Astrocyte of the spinal cord (primary cell): ENCODE results near the gene PKN3.

ENCODE experiments used
- DNase-seq: peaks from one replicate; pipeline ENCODE4 v3.0.0; 2011; ENCODE audit warnings: low read depth, low spot score
- H3K4me3 ChIP-seq: 2 replicates; pipeline ENCODE4 v1.5.1; 2011; ENCODE audit warnings: low read depth, mild to moderate bottlenecking, low read length, moderate library complexity
- in situ Hi-C: cut with HindIII; loops from 2 replicates; pipeline ENCODE4 v1.10.0; 2017; ENCODE audit warnings: low sequenced_read_pairs
- TF ChIP-seq, protein P1 (sequence below): IDR thresholded peaks from 2 replicates; pipeline ENCODE4 v1.5.1; 2012; ENCODE audit warnings: low read depth, mild to moderate bottlenecking, low read length, inconsistent platforms

The PKN3 gene

GRCh38 chr9:128669786-128670185 lies 32.5 kb upstream of the PKN3 start:
- H3K4me3 ChIP-seq, result no peak overlapping the region

GRCh38 chr9:128675382-128675781 lies 26.9 kb upstream of the PKN3 start:
- TF ChIP-seq, protein P1, sequence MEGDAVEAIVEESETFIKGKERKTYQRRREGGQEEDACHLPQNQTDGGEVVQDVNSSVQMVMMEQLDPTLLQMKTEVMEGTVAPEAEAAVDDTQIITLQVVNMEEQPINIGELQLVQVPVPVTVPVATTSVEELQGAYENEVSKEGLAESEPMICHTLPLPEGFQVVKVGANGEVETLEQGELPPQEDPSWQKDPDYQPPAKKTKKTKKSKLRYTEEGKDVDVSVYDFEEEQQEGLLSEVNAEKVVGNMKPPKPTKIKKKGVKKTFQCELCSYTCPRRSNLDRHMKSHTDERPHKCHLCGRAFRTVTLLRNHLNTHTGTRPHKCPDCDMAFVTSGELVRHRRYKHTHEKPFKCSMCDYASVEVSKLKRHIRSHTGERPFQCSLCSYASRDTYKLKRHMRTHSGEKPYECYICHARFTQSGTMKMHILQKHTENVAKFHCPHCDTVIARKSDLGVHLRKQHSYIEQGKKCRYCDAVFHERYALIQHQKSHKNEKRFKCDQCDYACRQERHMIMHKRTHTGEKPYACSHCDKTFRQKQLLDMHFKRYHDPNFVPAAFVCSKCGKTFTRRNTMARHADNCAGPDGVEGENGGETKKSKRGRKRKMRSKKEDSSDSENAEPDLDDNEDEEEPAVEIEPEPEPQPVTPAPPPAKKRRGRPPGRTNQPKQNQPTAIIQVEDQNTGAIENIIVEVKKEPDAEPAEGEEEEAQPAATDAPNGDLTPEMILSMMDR, result no peak
- DNase-seq, result no peak
- H3K4me3 ChIP-seq, result no peak overlapping the region
- in situ Hi-C loops, result no loop called here

More at GRCh38 chr9:128669786-128670185, 32.5 kb upstream of the PKN3 start:
- in situ Hi-C loops, result no loop called here
- TF ChIP-seq, protein P1, result no peak
- DNase-seq, result no peak

- in situ Hi-C loops, result no loop called here
- no peak for DNase-seq
- H3K4me3 ChIP-seq, result no peak overlapping the region
- TF ChIP-seq, protein P1, result no peak
Observed at GRCh38 chr9:128677794-128678193, 24.5 kb upstream of the PKN3 start.

DNA sequence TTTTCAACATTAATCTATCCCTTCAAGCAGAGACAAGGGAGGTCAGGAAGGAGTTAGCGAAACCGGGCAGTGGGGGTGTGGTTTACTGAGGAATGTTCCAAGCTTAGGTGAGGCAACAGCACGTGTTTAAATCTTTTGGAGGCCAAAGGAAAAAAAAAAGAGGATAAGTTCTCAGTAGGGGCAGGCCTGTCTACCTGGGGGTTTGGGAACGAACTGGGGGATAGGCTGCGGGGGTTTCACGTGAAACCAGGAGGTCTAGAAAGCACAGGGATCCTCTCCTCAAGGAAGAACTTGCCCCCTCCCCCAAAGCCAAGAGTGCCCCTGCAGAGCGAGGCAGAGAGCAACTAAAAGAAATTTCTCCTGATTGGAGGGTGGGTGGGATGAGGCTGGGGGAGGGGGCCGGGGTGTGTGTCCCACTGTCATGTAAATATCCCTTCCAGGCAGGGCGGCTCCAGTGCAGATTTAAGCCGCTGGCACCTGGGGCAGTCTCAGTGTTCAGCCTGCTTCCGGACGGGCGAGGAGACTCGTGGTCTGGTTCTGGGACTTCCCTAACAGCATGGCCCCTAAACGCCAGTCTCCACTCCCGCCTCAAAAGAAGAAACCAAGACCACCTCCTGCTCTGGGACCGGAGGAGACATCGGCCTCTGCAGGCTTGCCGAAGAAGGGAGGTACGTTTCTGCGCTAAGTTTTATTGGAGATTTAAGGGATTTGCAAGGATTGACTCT lies 18.8 kb upstream of the PKN3 start:
- in situ Hi-C loops, result no loop called here
- peak overlapping the region; percentile 67 for H3K4me3 ChIP-seq
- TF ChIP-seq, protein P1, result no peak
- peak; percentile 22 for DNase-seq

DNA sequence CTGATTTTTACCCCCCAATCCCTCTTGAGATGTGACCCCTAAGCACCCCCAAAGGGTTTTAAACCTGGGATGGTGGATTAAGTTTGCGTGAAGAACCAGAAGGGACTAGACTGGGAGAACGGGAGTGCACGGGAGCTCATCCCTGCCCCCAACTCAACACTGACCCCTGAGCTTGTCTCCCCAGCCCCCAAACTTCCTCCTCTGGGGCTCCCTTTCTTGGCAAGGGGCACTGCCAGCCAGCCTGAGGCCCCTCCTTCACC lies 18.3 kb upstream of the PKN3 start:
- TF ChIP-seq, protein P1, result no peak
- DNase-seq, result no peak
- in situ Hi-C loops, result no loop called here
- peak overlapping the region; percentile 67 for H3K4me3 ChIP-seq

GRCh38 chr9:128684325-128685199 lies 17.7 kb upstream of the PKN3 start:
- DNase-seq, result peak; percentile 60
- H3K4me3 ChIP-seq, result peak overlapping the region; percentile 67
- TF ChIP-seq, protein P1, result no peak

More at GRCh38 chr9:128684325-128685199, 17.7 kb upstream of the PKN3 start:
- in situ Hi-C loops, result no loop called here
